OCI-LY1 (cell line): ENCODE results near the gene DIP2B.

ENCODE experiments used
- H2AFZ ChIP-seq: fragments of 200-600 bp; sonication (generic), shearing (Covaris generic); 2 replicates; pipeline ENCODE4 v1.6.0; 2014; ENCODE audit warnings: antibody characterized with exemption, mild to moderate bottlenecking, low read length
- H3F3A ChIP-seq: fragments of 200-600 bp; sonication (generic), shearing (Covaris generic); 2 replicates; pipeline ENCODE4 v1.6.0; 2014; ENCODE audit warnings: mild to moderate bottlenecking, antibody characterized with exemption, low read length, moderate library complexity; ENCODE audit not compliant: insufficient read depth
- H3K27ac ChIP-seq: fragments of 200-600 bp; sonication (generic); 2 replicates; pipeline ENCODE4 v1.5.1; 2014; ENCODE audit warnings: low read length, mixed run types, mild to moderate bottlenecking, low read depth; ENCODE audit not compliant: poor library complexity, severe bottlenecking
- H3K27me3 ChIP-seq: fragments of 200-600 bp; sonication (generic); 2 replicates; pipeline ENCODE4 v1.6.0; 2014; ENCODE audit warnings: antibody characterized with exemption, mild to moderate bottlenecking, low read length, moderate library complexity; ENCODE audit not compliant: insufficient read depth
- H3K36me3 ChIP-seq: fragments of 200-600 bp; sonication (generic); 2 replicates; pipeline ENCODE4 v1.6.1; 2014; ENCODE audit warnings: mild to moderate bottlenecking, antibody characterized with exemption, low read length, moderate library complexity, mixed read lengths; ENCODE audit not compliant: insufficient read depth
- H3K4me1 ChIP-seq: fragments of 200-600 bp; sonication (generic); 2 replicates; pipeline ENCODE4 v1.5.1; 2014; ENCODE audit warnings: mild to moderate bottlenecking, low read length, moderate library complexity; ENCODE audit not compliant: insufficient read depth, severe bottlenecking
- H3K4me2 ChIP-seq: fragments of 200-600 bp; sonication (generic), shearing (Covaris generic); 2 replicates; pipeline ENCODE4 v1.6.1; 2014; ENCODE audit warnings: low read length
- H3K4me3 ChIP-seq: fragments of 200-600 bp; sonication (generic); 2 replicates; pipeline ENCODE4 v1.5.1; 2014; ENCODE audit warnings: low read length, low read depth, mild to moderate bottlenecking, mixed read lengths; ENCODE audit not compliant: poor library complexity, severe bottlenecking
- H3K79me2 ChIP-seq: fragments of 200-600 bp; shearing (Covaris generic); 2 replicates; pipeline ENCODE4 v1.6.1; 2016; ENCODE audit warnings: mixed run types, low read length, mixed read lengths; ENCODE audit not compliant: insufficient read depth
- H3K9ac ChIP-seq: fragments of 200-600 bp; sonication (generic), shearing (Covaris generic); 2 replicates; pipeline ENCODE4 v1.6.1; 2014; ENCODE audit warnings: mild to moderate bottlenecking, low read length, mixed read lengths
- H3K9me2 ChIP-seq: fragments of 200-600 bp; sonication (generic), shearing (Covaris generic); 2 replicates; pipeline ENCODE4 v1.6.1; 2014; ENCODE audit warnings: low read depth, mild to moderate bottlenecking, low read length, mixed read lengths
- H3K9me3 ChIP-seq: fragments of 200-600 bp; shearing (Covaris generic); 2 replicates; pipeline ENCODE4 v1.6.1; 2014; ENCODE audit warnings: low read length, mixed read lengths
- H4K20me1 ChIP-seq: fragments of 200-600 bp; sonication (generic), shearing (Covaris generic); 2 replicates; pipeline ENCODE4 v1.6.0; 2016; ENCODE audit warnings: mild to moderate bottlenecking, low read length; ENCODE audit not compliant: insufficient read depth
- CTCF ChIP-seq: fragments of 200-600 bp; sonication (generic), shearing (Covaris generic); IDR thresholded peaks from 2 replicates; pipeline ENCODE4 v1.5.1; 2017; ENCODE audit warnings: mild to moderate bottlenecking, antibody characterized with exemption, low read length, moderate library complexity, mixed read lengths
- EZH2 ChIP-seq: fragments of 200-600 bp; sonication (generic), shearing (Covaris generic); IDR thresholded peaks from 2 replicates; pipeline ENCODE4 v1.8.0; 2017; ENCODE audit warnings: borderline replicate concordance, mixed run types, mild to moderate bottlenecking, antibody characterized with exemption, low read length, moderate library complexity, mixed read lengths

The DIP2B gene

GRCh38 chr12:50780013-50780412 lies 275.2 kb downstream of the DIP2B start:
- Histone ChIP-seq H2AFZ (no peak overlapping the region), H3K27ac (no peak overlapping the region), H3K4me3 (no peak overlapping the region), H3K79me2 (peaks cover 28% of the 10 kb centered on the region; the same call in 1 of the 2 replicates), H3K9me3 (no peaks in the 10 kb centered on the region), H3K36me3 (peaks cover 16% of the 10 kb centered on the region; the same call in 1 of the 2 replicates), H3K9me2 (no peaks in the 10 kb centered on the region), H3K4me2 (no peak overlapping the region), H3K9ac (no peak overlapping the region), H4K20me1 (no peaks in the 10 kb centered on the region), H3K4me1 (no peaks in the 10 kb centered on the region), H3F3A (no peaks in the 10 kb centered on the region), H3K27me3 (no peaks in the 10 kb centered on the region)
- no peak for TF ChIP-seq CTCF
- TF ChIP-seq EZH2, result no peak

- Histone ChIP-seq H2AFZ (no peak overlapping the region), H4K20me1 (no peaks in the 10 kb centered on the region), H3K9me3 (0 out of 2 replicates have a peak, but pooled peaks cover 11% of the 10 kb centered on the region), H3K4me1 (no peaks in the 10 kb centered on the region), H3K9ac (no peak overlapping the region), H3F3A (no peaks in the 10 kb centered on the region), H3K36me3 (peaks cover 40% of the 10 kb centered on the region), H3K79me2 (peaks cover 3% of the 10 kb centered on the region; the same call in 1 of the 2 replicates), H3K27ac (no peak overlapping the region), H3K27me3 (no peaks in the 10 kb centered on the region), H3K4me2 (no peak overlapping the region), H3K9me2 (no peaks in the 10 kb centered on the region), H3K4me3 (no peak overlapping the region)
- TF ChIP-seq EZH2 (no peak), CTCF (no peak)
Observed at GRCh38 chr12:50784501-50784900, 279.7 kb downstream of the DIP2B start.

GRCh38 chr12:50785406-50786001 lies 280.7 kb downstream of the DIP2B start:
- Histone ChIP-seq H4K20me1 (no peaks in the 10 kb centered on the region), H3K4me2 (no peak overlapping the region), H2AFZ (no peak overlapping the region), H3K79me2 (no peaks in the 10 kb centered on the region; the same call in 1 of the 2 replicates), H3K9ac (no peak overlapping the region), H3K36me3 (peaks cover 40% of the 10 kb centered on the region), H3K9me2 (no peaks in the 10 kb centered on the region), H3K9me3 (0 out of 2 replicates have a peak, but pooled peaks cover 11% of the 10 kb centered on the region), H3K27me3 (no peaks in the 10 kb centered on the region), H3K4me1 (no peaks in the 10 kb centered on the region), H3K4me3 (no peak overlapping the region), H3K27ac (no peak overlapping the region), H3F3A (no peaks in the 10 kb centered on the region)
- no peak for TF ChIP-seq CTCF
- no peak for TF ChIP-seq EZH2
